ENCODE measurements around the gene SHLD2.
"Not testable (repeated sequence)": the region's sequence is repeated elsewhere in the genome, so short reads cannot be mapped to it uniquely, and the experiment has no call there.

The SHLD2 gene

DNA sequence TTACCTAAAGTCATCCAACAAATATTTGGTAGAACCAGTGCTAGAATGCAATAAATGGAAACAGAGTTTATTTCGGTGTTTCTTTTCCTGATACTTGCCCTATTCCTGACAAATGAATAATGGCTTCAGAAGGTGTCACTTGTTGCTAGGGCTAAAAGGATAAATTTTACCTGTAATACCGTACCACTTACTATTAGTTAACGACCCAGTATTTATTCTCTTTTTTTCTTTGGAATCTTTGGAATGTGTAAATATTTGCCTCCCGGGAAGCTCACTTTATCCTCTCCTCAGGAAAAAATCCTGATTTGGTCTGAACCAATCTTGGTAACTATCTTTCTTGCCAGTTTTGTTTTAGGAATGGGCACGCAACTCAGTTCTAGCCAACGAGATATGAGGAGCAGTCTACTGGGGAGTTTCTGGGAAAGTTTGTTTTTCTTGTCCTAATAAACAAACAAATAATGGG is 144.4 kb downstream of the SHLD2 start:
- not testable (repeated sequence) for H3K4me3 Mint-ChIP-seq; H3K36me3 Mint-ChIP-seq (ENCODE audit: low read depth); DNase-seq; H3K27me3 Mint-ChIP-seq; ATAC-seq; H3K9me3 Mint-ChIP-seq; H3K27ac Mint-ChIP-seq; H3K4me1 Mint-ChIP-seq
